Urinary bladder (tissue), 4 donors: ENCODE results near the gene BCOR. TPM values are rescaled to one million over a fixed set of nuclear protein-coding genes. Genes with fewer than 3 reads are reported as not detected.
A peak's percentile ranks its signal among the peaks of the same experiment; 100 is the strongest.

Source experiments
- DNase-seq: peaks from one replicate; pipeline ENCODE4 v3.0.0-alpha.2; 2015; ENCODE audit errors: extremely low spot score
- H3K27ac ChIP-seq: one replicate; pipeline ENCODE4 v1.5.1; 2013; ENCODE audit warnings: low read depth, mild to moderate bottlenecking, moderate library complexity
- H3K36me3 ChIP-seq: one replicate; pipeline ENCODE4 v1.6.1; 2013; ENCODE audit warnings: mild to moderate bottlenecking, moderate library complexity; ENCODE audit not compliant: insufficient read depth
- H3K4me1 ChIP-seq: one replicate; pipeline ENCODE4 v1.6.1; 2013; ENCODE audit warnings: mild to moderate bottlenecking, moderate library complexity; ENCODE audit not compliant: insufficient read depth
- H3K4me3 ChIP-seq: one replicate; pipeline ENCODE4 v1.5.1; 2013; ENCODE audit warnings: low read depth, low read length
- WGBS: extraction: QIAGEN DNeasy Blood & Tissue Kit; methylation state at CpG from one replicate; pipeline ENCODE4 v1.1.7; 2013; 5-methylcytosine and 5-hydroxymethylcytosine counted together
- polyA plus RNA-seq: library from polyadenylated mRNA; stranded (reverse); fragments of 200-250 nt; gene quantifications from one replicate; pipeline ENCODE4 v1.2.3, GENCODE V29; 2013
- total RNA-seq: library from RNA; depleted of rRNA; stranded (reverse); fragments of >200 nt; gene quantifications from one replicate; pipeline ENCODE4 v1.2.3, GENCODE V29; 2014
- donor health status: healthy with polysubstance abuse.
- donor health status: healthy.

The BCOR gene
- total and polyA plus RNA-seq, 2 donors = 20.8 to 26.5 TPM

DNA sequence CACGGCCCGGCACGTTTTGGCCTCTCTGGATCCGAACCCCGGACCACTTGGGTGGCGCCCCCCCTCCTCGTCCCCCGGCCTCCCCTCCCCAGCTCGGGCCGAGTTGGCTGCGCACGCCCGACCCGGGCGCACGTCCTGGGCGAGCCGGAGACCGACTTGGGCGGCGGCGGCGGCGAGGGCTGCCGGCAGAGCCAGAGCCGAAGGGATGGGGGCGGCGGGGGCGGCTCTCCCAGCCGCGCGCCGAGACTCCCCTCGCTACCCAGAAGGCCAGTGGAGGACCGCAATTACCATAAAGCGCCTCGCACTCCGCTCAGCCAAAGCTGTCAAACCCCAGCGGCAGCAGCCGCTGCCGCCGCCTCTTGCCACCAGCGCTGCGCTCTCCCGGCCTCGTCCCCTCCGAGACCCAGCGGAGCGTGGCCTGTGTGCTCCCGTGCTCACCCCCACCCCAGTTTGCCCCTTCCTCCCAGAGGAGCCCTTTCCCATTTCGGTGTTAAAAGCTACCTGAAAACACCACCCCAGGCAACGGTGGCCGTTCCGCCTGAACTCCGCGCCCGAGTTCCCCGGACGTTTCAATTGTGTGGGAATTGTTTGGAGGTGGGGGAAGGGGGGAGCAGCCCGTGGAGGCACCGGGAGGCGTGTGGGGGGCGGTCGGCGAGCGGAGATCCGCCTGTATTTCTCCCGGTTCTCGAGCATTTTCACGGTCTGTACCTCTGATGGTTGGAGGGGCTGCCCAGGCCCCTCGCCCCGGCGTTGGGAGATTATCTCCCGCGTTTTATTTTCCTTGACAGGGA is 701 bp upstream of the BCOR start:
- Histone ChIP-seq H3K36me3 (no peaks in the 10 kb centered on the region), H3K4me3 (peak overlapping the region; percentile 83), H3K4me1 (no peaks in the 10 kb centered on the region), H3K27ac (peak overlapping the region; percentile 83)
- under 1% methylated on average over 67 of the region's 75 CpGs for WGBS
- DNase-seq = no peak

DNA sequence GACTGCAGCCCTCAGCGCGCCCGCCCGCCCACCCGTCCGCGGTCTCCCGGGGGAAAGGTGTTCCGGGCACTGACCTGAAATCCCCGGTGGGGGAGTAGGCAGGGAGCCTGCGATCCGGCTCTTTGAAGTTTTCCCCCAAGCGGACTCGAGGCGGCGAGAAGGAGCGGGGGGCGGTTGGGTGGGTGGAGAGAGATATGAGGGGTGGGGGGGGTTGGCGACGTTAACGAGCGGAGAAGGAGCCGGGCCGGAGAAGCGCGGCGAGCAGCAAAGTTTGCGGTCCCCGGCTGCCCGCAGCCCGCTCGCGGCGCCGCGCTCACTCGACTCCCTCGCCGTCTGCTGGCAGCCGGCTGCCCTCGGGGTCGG is 636 bp downstream of the BCOR start:
- WGBS = 0% methylated on average over 39 of the region's 42 CpGs
- Histone ChIP-seq H3K36me3 (no peaks in the 10 kb centered on the region), H3K4me3 (peak overlapping the region; percentile 83), H3K4me1 (no peaks in the 10 kb centered on the region), H3K27ac (peak overlapping the region; percentile 59)
- no peak for DNase-seq

DNA sequence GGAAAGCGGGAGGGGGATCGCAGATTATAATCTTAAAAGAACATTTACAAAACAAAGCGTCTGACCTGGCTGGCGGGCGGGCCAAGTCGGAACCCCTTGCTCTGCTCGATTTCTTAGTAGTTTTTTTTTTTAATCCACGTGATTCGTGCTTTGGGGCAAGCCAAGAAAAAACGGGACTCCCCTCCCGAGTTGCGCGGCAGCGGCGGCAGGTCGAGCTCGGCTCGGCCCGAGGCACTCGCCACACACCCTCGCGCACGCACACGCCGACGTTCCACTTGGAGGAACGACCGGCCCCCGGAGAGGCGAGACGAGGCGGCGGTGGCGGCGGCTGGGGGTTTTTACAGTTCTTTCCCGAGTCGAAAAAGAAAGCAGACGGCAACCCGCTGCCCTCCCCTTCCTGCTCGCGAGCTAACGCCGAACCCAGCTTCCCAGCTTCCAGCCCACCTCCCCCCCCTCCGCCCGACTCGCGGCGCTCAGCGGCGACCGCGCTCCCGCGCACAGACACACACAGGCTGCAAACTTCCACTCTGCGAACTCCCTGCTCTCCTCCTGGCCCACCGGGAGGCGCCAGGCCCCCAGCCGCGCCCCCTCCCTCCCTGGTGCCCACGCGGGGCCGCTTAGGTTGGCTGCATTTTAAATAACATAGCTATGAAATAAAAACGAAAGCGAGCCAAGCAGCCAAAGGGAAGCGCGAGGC is 1.2 kb downstream of the BCOR start:
- no peaks in the 10 kb centered on the region for H3K4me1 ChIP-seq
- WGBS = under 1% methylated on average over 66 of the region's 66 CpGs
- peak overlapping the region; percentile 59 for H3K27ac ChIP-seq
- peak overlapping the region; percentile 83 for H3K4me3 ChIP-seq
- no peaks in the 10 kb centered on the region for H3K36me3 ChIP-seq
- no peak for DNase-seq

DNA sequence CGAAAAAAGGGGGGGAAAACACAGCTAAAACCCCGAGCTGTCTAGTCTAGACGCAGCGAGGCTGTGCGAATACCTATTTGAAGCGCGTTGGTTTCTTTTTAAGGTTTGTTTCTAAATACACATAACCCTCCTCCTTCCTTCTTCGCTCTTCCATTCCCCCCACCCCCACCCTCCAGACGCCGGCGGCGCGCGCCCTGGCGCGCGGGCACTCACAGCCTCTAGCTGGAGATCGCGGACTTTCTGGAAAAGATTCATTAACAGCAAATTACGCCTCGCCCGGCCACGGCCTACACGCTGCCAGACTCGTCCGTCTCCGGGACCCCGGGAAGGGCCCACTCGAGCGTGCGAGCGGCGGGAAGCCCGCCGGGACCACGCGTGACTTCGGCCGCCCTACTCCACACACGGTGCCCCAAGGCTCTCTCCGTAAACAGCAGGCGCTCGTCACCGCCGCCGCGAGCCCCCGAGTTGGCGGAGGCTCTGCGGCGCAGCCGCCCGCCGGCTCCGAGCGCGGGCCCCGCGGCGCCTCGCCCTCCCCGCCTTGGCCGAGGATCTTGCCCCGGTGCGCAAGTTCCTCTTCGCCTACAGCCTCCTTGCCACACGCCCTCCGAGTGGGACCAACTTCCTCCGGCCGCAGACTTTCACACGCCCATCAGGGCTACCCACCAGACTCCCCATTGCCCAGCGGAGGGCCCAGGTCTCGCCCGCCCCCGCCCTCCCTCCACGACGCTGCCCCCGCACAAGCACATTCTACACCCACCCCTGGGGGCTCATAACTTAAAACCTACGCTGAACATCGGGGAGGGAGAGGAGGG is 2.0 kb downstream of the BCOR start:
- Histone ChIP-seq H3K36me3 (no peaks in the 10 kb centered on the region), H3K4me1 (no peaks in the 10 kb centered on the region), H3K27ac (peak overlapping the region; percentile 59), H3K4me3 (peak overlapping the region; percentile 83)
- no peak for DNase-seq
- under 1% methylated on average over 77 of the region's 80 CpGs for WGBS

DNA sequence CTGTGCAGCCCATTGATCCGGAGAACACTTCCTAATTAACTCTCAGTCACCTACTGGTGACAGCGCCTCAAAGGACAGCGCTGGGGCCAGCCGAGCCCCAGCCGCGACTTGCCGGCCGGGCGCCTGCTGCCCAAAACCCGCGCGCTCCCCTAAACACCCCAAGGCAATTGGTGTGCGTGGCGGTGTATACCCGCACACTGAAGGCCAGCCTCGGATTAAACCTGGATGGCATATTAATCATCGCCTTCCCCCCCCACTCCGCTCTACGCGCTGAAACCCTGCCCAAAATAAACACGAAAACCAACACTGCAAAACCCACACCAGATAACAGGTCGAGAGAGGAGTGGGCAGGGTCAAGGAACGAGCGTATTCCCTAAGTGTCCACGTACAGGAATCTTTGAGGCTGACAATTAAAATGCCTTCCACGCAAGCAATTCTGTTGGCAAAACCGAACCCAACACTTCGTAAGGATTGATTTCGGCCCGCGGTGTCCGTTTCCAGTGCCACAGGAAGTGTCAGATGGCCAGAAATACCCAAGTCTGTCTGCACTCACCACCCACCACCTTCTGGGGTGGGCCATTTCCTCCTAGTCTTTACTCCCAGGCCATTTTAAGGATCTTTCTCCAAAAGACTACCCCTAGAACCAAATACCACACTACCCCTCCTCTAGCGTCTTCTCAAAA is 2.7 kb downstream of the BCOR start:
- Histone ChIP-seq H3K4me1 (no peaks in the 10 kb centered on the region), H3K27ac (peak overlapping the region; percentile 10), H3K36me3 (no peaks in the 10 kb centered on the region), H3K4me3 (peak overlapping the region; percentile 83)
- no peak for DNase-seq
- WGBS = 3% methylated on average over 33 of the region's 33 CpGs

DNA sequence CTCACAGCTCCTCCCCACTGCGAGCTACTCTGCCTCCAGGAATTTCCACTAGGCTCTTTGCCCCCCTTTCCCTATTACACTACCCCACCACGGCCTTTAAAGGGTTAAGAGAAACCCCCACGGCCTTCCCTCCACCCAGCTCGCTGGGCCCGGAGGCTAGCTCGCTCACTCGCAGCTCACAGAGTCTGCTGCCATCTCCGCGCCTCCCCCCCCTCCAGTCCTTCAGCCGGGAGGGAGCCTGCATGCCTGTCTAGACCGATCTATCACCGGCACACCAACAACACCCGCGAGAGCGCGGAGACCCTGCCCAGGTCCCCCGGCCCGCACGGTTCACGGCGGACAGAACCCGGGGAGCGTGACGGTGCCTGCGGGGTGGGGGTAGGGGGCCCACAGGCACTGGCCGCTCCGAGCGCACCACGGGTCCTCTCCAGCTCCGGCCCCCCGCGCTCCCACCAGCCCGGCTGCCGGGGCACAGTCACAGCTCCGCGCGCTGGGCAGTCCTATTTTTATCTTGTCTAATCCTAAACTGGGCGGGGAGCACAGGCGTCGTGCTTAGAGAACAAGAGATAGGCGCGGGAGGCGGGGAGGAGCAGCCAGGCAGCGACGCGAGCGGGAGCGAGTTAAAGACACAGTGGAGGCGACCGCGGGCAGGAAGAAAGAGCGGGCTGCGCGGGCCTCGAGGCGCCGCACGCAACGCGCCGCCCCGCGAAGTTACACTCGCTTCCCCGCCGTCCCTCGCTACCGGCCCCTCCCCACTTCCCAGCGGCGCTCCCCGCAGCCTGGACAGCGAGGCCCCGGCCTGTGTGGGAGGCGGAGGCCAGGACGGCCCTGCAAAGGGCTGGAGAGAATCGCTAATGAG is 3.5 kb downstream of the BCOR start:
- Histone ChIP-seq H3K4me1 (peaks cover 2% of the 10 kb centered on the region), H3K4me3 (peak overlapping the region; percentile 83), H3K36me3 (no peaks in the 10 kb centered on the region), H3K27ac (peak overlapping the region; percentile 10)
- DNase-seq = no peak
- 2% methylated on average over 60 of the region's 76 CpGs for WGBS

DNA sequence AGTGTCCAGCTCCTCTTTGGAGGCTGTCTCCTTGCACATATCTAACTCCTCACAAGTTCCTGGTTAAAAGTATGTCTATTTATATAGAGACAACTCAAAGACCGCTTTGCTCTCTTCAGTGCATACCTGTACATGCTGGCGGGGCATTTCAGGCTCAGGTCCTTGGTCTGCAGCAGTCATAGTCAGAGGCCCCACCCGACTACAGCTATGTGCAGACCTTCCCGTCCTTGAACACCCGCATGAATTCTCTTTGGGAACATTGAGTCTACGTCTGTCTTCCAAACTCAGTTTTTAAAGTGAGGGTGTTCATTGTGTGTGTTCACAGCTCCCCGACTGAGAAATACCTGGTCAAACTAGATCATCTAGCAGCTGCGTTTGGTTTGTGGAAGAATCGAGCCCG is 4.2 kb downstream of the BCOR start:
- H3K4me1 ChIP-seq = peaks cover 2% of the 10 kb centered on the region
- 68% methylated on average over 10 of the region's 10 CpGs for WGBS
- no peak for DNase-seq
- no peaks in the 10 kb centered on the region for H3K36me3 ChIP-seq
- no peak overlapping the region for H3K4me3 ChIP-seq
- H3K27ac ChIP-seq = no peak overlapping the region

DNA sequence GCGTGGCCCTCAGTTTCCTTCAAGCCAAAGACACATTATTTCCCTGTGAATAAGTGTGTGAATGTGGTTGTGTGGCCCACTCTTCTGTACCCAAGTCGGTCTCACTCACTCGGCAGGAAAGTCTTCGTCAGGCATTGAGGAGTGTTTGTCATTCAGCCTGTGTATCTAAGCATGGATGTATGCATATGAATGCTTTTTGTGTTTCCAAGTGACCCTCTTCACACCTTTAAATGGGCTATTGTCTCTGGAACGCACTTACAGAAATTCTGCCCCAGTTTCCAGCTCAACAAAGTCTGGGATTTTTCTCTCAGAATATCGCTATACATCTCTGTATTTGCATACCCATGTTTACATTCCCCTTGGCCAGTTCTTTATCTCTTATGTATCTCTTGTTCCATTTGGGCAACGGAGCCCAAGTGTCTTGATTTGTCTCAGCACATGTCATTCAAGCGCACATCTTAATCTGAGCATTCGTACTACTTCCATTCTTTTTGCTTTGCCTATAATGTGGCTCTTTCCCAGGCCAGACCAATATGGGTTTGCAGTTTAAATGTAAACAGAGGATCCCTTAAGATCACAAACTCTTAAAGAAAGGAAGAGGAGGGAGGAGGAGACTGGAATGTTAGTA is 4.8 kb downstream of the BCOR start:
- no peak for DNase-seq
- H3K36me3 ChIP-seq = no peaks in the 10 kb centered on the region
- WGBS = 84% methylated on average over 9 of the region's 9 CpGs
- no peak overlapping the region for H3K4me3 ChIP-seq
- H3K4me1 ChIP-seq = peaks cover 2% of the 10 kb centered on the region
- H3K27ac ChIP-seq = no peak overlapping the region

DNA sequence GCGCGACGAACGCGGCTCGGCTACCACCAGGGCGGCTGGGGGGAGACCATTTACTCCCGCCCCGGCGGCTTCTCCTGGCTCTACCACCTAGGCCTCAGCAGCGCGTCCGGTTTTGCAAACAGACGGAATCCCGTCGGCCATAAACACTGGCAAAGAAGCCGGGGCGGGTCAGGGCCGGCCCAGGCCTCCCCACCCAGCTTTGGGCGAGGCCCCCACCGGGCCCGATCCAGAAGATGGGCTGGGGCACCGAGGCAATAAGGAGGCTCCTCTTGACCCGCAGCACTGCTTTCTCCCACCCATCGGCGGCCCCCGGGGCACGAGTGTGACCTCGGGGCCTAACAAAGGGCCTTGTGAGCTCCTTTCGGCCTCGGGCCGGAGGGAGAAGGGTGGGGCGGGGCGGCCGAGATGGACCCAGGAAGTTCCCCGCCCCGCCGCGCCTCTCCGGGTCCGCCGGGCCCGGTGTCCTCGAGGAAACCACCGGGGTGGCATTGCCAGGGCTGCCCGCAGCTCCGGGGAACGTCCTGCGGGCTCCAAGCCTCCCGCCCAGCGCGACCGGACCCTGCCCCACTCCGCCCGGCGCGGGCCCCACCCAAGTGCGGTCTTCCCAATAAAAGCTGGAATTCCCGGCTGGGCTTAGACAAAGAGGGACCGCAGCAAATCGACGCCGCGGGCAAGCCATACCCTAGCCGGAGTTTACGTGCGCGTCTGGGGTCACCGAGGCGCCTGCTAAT is 5.9 kb downstream of the BCOR start:
- no peak for DNase-seq
- no peaks in the 10 kb centered on the region for H3K36me3 ChIP-seq
- H3K4me3 ChIP-seq = no peak overlapping the region
- H3K27ac ChIP-seq = no peak overlapping the region
- H3K4me1 ChIP-seq = peaks cover 2% of the 10 kb centered on the region
- 71% methylated on average over 70 of the region's 70 CpGs for whole genome bisulfite sequencing

DNA sequence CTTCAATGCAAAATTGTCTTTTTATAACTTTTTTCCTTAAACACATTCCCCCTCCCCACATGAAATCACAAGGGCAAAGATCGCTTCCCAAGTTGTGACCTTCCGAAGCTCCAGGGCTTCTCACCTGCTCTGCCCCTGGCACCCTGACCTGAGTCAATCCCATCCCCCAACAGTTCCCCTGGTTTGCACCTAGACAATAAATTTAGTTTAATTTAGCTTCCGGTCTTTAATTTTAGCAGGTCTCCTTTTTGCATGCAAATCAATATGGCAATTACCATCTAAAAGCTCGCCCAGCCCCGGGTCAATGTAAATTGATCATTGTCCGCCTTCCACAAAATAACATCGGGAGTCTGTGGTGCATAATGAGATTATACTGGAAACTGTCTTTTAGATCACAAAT is 6.8 kb downstream of the BCOR start:
- no peak overlapping the region for H3K4me3 ChIP-seq
- no peak for DNase-seq

DNA sequence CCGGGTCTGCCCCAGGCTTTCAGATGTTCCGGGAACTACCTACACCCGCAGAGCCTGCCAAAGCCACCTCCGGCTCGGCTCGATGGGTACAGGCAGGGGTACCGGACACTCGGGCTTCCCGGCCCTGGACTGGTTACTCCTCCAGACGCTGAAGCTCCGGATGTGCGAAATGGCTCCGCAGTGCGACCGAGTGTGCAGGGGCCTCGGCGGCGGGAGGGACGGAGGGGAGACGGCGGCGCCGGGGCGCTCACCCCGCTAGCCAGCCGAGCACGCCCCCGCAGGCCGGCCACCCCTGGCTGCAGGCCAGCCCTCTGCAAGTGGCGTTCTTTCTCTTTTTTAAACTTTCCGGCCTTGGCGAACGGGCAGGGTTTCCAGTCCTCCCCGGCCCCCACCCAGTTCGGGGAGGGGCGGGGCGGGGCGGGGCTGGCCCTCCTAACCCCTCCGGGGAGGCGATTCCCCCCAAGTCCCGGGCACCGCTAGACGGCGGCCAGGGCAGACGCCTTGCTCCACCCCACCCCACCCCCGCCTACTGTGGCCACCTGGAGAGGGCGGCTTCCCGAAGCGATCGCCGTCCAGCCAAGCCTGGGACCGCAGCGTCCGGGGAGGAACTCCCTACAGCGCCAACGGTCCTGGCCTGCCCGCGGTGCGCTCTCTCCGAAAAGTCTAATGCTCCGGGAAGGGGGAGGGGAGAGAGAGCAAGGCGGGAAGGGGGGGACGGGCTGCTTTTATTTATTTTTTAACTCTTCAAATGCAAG is 7.5 kb downstream of the BCOR start:
- no peak for DNase-seq
- WGBS = 2% methylated on average over 62 of the region's 63 CpGs
- no peak overlapping the region for H3K27ac ChIP-seq
- H3K4me1 ChIP-seq = peaks cover 2% of the 10 kb centered on the region
- no peaks in the 10 kb centered on the region for H3K36me3 ChIP-seq
- peak overlapping the region; percentile 34 for H3K4me3 ChIP-seq

More for the DNA sequence above, 6.8 kb downstream of the BCOR start:
- Histone ChIP-seq H3K27ac (no peak overlapping the region), H3K4me1 (peaks cover 2% of the 10 kb centered on the region), H3K36me3 (no peaks in the 10 kb centered on the region)
- WGBS = 89% methylated on average over 7 of the region's 7 CpGs
